Neutrophil (primary cell): ENCODE data around the gene NAT10.
"Not testable (repeated sequence)": the region's sequence is repeated elsewhere in the genome, so short reads cannot be mapped to it uniquely, and the experiment has no call there.

Experiments
- H3K27ac ChIP-seq: fragments of 200-600 bp; sonication (generic); 2 replicates; pipeline ENCODE4 v1.5.1; 2016; ENCODE audit warnings: mild to moderate bottlenecking, moderate library complexity
- H3K27me3 ChIP-seq: fragments of 200-600 bp; sonication (generic); 2 replicates; pipeline ENCODE4 v1.6.0; 2016; ENCODE audit warnings: mild to moderate bottlenecking
- H3K36me3 ChIP-seq: fragments of 200-600 bp; sonication (generic); 2 replicates; pipeline ENCODE4 v1.5.1; 2017
- H3K4me1 ChIP-seq, 2 experiments: fragments of 200-600 bp in 1 of 2; sonication (generic) in 1 of 2; 1 replicate in 1 of 2; 2 replicates in 1 of 2; pipeline versions ENCODE4 v1.5.1 to v1.6.1; 2013 to 2016; ENCODE audit warnings: low read depth in 1 of 2, low read length in 1 of 2, mild to moderate bottlenecking in 1 of 2, moderate library complexity in 1 of 2; ENCODE audit not compliant: control insufficient read depth in 1 of 2, insufficient read depth in 1 of 2
- H3K4me3 ChIP-seq, 2 experiments: fragments of 200-600 bp in 1 of 2; sonication (generic) in 1 of 2; 1 replicate in 1 of 2; 2 replicates in 1 of 2; pipeline ENCODE4 v1.5.1; 2013 to 2016; ENCODE audit warnings: low read depth in 1 of 2, low read length in 1 of 2, mild to moderate bottlenecking in 1 of 2, moderate library complexity in 1 of 2
- H3K9me3 ChIP-seq: fragments of 200-600 bp; sonication (generic); 2 replicates; pipeline ENCODE4 v1.5.1; 2016
- CTCF ChIP-seq: fragments of 200-600 bp; sonication (generic); IDR thresholded peaks from 2 replicates; pipeline ENCODE4 v1.5.1; 2016; ENCODE audit warnings: antibody characterized with exemption

NAT10 gene

GRCh38 chr11:34105079-34105956, at the start of gene NAT10:
Gene NAT10, plus strand, starts transcription at chr11:34105629. Its CDS starts 2,597 bp downstream, at chr11:34108226.
- Histone ChIP-seq H3K4me3 (peak within 1 kb of the TSS; percentile 87 to 88), H3K36me3 (peaks cover 14% of the 10 kb centered on the region), H3K9me3 (no peaks in the 10 kb centered on the region), H3K27ac (peak within 1 kb of the TSS; percentile 88), H3K27me3 (no peaks in the 10 kb centered on the region), H3K4me1 (peaks cover 13 to 23% of the 10 kb centered on the region in 2 experiments)
- peak; percentile 48 for TF ChIP-seq CTCF

GRCh38 chr11:34056672-34057071, 48.8 kb upstream of the NAT10 start:
- TF ChIP-seq CTCF = no peak
- H3K27ac ChIP-seq = no peak overlapping the region
- H3K4me1 ChIP-seq = peaks cover 20 to 22% of the 10 kb centered on the region in 2 experiments
- H3K4me3 ChIP-seq = no peak overlapping the region
- no peaks in the 10 kb centered on the region for H3K9me3 ChIP-seq
- peaks cover 6% of the 10 kb centered on the region for H3K36me3 ChIP-seq
- H3K27me3 ChIP-seq = no peaks in the 10 kb centered on the region

GRCh38 chr11:34063061-34063795, 42.2 kb upstream of the NAT10 start:
- Histone ChIP-seq H3K27me3 (no peaks in the 10 kb centered on the region), H3K4me1 (peaks cover 0 to 3% of the 10 kb centered on the region in 2 experiments), H3K27ac (no peak overlapping the region), H3K4me3 (no peak overlapping the region), H3K9me3 (no peaks in the 10 kb centered on the region), H3K36me3 (peaks cover 10% of the 10 kb centered on the region)
- no peak for TF ChIP-seq CTCF

- peaks cover 10% of the 10 kb centered on the region for H3K36me3 ChIP-seq
- no peak overlapping the region for H3K4me3 ChIP-seq
- H3K27me3 ChIP-seq = no peaks in the 10 kb centered on the region
- no peaks in the 10 kb centered on the region for H3K9me3 ChIP-seq
- H3K4me1 ChIP-seq = peaks cover 0 to 3% of the 10 kb centered on the region in 2 experiments
- no peak for TF ChIP-seq CTCF
- peak overlapping the region; percentile 32 for H3K27ac ChIP-seq
Observed at GRCh38 chr11:34064291-34064690, 41.1 kb upstream of the NAT10 start.

GRCh38 chr11:34065505-34066203, 39.8 kb upstream of the NAT10 start:
- Histone ChIP-seq H3K9me3 (no peaks in the 10 kb centered on the region), H3K4me3 (no peak overlapping the region), H3K4me1 (peaks cover 0 to 3% of the 10 kb centered on the region in 2 experiments), H3K27me3 (no peaks in the 10 kb centered on the region), H3K36me3 (peaks cover 10% of the 10 kb centered on the region), H3K27ac (no peak overlapping the region)
- TF ChIP-seq CTCF = no peak

- not testable (repeated sequence) for H3K4me3 ChIP-seq, H3K9me3 ChIP-seq, H3K4me1 ChIP-seq, H3K27ac ChIP-seq, H3K27me3 ChIP-seq
- H3K36me3 ChIP-seq = peaks cover 13% of the 10 kb centered on the region
Observed at GRCh38 chr11:34066766-34067165, 38.7 kb upstream of the NAT10 start.
